ENCODE measurements around the gene TMEM126A. TPM values are rescaled to one million over a fixed set of nuclear protein-coding genes. Genes with fewer than 3 reads are reported as not detected.
"Not testable (repeated sequence)": the region's sequence is repeated elsewhere in the genome, so short reads cannot be mapped to it uniquely, and the experiment has no call there.

TMEM126A gene
- total RNA-seq, 1 donor from 2014 or later, result 24.6 TPM

DNA sequence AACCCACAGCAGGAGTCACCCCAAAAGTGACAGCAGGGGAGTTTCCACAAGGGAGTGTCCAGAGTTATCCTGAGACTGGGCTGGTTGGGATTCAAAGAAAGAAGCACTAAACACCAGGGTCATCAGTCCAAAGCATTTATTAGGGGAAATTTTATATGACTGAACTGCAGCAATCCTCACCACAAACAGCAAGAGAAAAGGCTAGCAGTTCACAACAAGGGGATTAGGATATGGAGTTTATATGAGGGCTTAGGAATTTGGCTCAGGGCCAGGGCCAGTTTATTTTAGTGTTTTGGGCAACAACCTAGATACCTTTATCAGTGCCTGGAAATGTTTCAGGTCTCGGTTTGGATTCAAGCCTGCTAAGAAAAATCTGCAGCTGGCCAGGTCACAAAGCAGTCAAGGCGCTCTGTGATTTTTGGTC is 4.6 kb upstream of the TMEM126A start:
- DNase-seq (ENCODE audit: low read depth), result no peak
- no peak overlapping the region for H3K4me3 ChIP-seq (ENCODE audit: low read depth, low read length)
- TF ChIP-seq, protein P1, sequence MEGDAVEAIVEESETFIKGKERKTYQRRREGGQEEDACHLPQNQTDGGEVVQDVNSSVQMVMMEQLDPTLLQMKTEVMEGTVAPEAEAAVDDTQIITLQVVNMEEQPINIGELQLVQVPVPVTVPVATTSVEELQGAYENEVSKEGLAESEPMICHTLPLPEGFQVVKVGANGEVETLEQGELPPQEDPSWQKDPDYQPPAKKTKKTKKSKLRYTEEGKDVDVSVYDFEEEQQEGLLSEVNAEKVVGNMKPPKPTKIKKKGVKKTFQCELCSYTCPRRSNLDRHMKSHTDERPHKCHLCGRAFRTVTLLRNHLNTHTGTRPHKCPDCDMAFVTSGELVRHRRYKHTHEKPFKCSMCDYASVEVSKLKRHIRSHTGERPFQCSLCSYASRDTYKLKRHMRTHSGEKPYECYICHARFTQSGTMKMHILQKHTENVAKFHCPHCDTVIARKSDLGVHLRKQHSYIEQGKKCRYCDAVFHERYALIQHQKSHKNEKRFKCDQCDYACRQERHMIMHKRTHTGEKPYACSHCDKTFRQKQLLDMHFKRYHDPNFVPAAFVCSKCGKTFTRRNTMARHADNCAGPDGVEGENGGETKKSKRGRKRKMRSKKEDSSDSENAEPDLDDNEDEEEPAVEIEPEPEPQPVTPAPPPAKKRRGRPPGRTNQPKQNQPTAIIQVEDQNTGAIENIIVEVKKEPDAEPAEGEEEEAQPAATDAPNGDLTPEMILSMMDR (conservative IDR thresholded peaks at IDR 0.05; ENCODE audit: low read depth, low read length), result no peak

DNA sequence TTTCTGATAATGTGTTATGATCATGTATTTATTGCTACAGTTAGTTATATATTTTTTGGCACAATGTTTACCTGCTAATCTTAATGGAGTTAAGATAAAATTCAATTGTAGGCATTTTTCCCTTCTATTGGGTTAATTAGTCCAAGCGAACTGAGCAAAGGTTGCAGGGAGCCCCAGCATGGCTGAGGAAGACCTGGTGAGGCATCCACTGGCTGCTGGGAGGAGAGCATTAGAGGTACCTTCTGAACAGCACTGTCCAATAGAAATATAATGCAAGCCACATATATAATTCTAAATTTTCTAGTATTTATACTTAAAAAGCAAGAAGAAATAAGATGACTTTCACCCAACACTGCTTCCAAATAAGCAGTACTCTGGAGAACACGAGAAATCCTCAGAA is 689 bp upstream of the TMEM126A start:
- DNase-seq (ENCODE audit: low read depth), result no peak
- TF ChIP-seq, protein P1 (conservative IDR thresholded peaks at IDR 0.05; ENCODE audit: low read depth, low read length), result no peak

DNA sequence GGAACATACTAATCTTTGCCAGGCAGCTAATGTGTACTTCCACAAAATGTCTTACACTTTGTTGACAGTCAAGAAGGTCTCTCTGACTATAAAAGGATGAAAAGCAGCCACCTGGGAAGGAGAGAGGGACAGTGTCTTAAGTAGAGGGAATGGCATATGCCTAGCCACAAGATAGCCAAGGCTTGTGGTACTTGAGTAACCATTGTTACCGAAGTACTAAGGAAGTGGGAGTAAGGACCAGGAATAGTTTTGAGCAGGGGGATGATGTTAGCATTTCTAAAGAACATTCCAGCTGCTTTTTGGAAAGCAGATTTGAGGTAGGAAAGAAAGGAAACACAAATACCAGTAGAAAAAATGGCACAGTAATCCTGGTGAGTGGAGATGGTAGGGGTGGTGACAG is 3.4 kb downstream of the TMEM126A start:
- TF ChIP-seq, protein P1 (conservative IDR thresholded peaks at IDR 0.05; ENCODE audit: low read depth, low read length), result no peak
- no peak overlapping the region for H3K4me3 ChIP-seq (ENCODE audit: low read depth, low read length)
- DNase-seq (ENCODE audit: low read depth), result no peak

More for the DNA sequence above, 689 bp upstream of the TMEM126A start:
- H3K4me3 ChIP-seq (ENCODE audit: low read depth, low read length), result peak overlapping the region; percentile 78

DNA sequence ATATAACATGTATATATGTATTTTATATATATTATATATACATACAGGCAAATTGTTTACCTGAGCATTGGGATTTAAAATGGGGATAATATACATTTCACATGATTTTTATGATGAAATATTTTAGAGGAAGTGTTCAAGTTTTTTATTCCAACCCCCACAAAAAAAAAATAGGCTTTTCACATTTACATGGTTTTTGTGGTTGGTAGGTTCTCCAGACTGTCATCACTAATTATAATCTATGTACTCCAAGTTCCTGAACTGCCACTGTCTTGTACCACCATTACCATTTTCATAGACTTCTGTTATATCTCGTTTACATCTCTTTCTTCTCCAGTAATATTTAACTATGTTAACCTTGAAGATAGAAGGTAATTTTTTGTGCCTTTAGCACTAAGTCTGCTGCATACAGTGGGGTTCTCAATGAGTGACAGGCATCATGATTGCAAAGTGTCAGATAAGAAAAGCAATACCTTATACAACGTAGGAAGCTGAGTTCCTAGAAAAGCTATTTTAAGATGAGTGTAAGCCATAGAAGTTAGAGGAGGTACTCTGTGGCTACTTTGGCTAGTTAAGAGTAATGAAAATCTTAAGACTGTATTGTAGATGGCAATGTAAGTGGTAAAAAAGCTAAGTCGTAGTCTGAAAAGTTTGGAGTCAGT is 5.2 kb downstream of the TMEM126A start:
- no peak overlapping the region for H3K4me3 ChIP-seq (ENCODE audit: low read depth, low read length)
- no peak for DNase-seq (ENCODE audit: low read depth)
- TF ChIP-seq, protein P1 (conservative IDR thresholded peaks at IDR 0.05; ENCODE audit: low read depth, low read length), result no peak

DNA sequence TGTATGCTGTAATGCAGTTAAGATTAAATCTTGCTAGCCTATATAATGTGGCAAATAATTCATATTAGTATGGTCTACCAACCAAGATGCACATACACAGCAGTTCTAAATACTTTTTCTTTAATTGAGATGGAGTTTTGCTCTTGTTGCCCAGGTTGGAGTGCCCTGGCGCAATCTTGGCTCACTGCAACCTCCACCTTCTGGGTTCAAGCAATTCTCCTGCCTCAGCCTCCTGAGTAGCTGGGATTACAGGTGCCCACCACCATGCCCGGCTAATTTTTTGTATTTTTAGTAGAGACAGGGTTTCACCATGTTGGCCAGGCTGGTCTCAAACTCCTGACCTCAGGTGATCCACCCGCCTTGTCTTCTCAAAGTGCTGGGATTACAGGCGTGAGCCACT is 6.6 kb downstream of the TMEM126A start:
- DNase-seq (ENCODE audit: low read depth); H3K4me3 ChIP-seq (ENCODE audit: low read depth, low read length): not testable (repeated sequence)

DNA sequence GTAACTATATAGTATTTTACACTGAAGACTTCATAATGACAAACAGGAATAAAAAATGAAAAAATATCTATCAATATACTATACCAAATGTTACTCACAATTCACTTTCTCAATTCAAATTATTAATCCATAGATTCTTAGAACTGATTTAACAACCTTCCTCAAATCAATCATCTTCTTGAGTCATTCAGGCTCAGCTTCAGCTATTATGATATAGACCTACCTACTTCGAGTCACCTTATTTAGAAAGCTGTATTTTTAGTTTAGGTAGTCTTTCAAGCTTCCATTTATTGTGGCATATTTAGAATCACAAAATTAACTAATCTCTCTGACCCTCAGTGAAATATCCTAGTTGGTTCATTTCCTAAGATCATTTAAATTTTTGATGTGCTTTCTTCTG is 9.0 kb downstream of the TMEM126A start:
- TF ChIP-seq, protein P1 (conservative IDR thresholded peaks at IDR 0.05; ENCODE audit: low read depth, low read length), result no peak
- no peak overlapping the region for H3K4me3 ChIP-seq (ENCODE audit: low read depth, low read length)
- no peak for DNase-seq (ENCODE audit: low read depth)

DNA sequence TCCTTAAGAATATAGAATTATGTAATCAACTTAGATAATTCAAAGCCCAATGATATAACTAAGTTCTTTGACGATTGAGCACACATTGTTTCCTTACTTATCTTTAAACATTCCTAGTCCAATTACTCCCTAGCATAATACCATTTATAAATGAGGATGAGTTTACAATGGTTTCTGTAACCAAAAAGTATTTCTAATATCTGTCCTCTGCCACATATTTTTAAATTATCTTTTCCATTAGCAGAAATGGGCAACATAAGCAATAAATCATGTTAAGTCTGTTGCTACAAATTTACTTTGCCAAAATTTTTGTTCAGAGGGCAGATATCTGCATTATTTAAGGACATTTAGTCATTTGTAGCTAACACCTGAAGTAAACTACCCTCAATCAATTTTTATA is 10.4 kb downstream of the TMEM126A start:
- TF ChIP-seq, protein P1 (conservative IDR thresholded peaks at IDR 0.05; ENCODE audit: low read depth, low read length), result no peak
- DNase-seq (ENCODE audit: low read depth), result no peak
- no peak overlapping the region for H3K4me3 ChIP-seq (ENCODE audit: low read depth, low read length)
